ENCODE results near the gene SESN3. TPM values are rescaled to one million over a fixed set of nuclear protein-coding genes. Genes with fewer than 3 reads are reported as not detected.

Gene SESN3
- total and polyA plus RNA-seq, 4 donors: 4.0 to 73.3 (median 20.1) TPM

- DNase-seq (no peak), ATAC-seq (ENCODE audit: insufficient read depth, low FRiP score) (no peak)
- Histone ChIP-seq H3K4me3 (no peak overlapping the region), H3K27me3 (ENCODE audit: control insufficient read depth in 3 of 3, insufficient read depth in 3 of 3, low read length in 2 of 3) (no peaks in the 10 kb centered on the region), H3K36me3 (ENCODE audit: control insufficient read depth in 4 of 4, insufficient read depth in 4 of 4, low read length in 4 of 4) (no peaks in the 10 kb centered on the region), H3K27ac (ENCODE audit: low read depth in 1 of 2, low read length in 1 of 2) (no peak overlapping the region), H3K9me3 (ENCODE audit: control insufficient read depth in 4 of 4, insufficient read depth in 3 of 4, low read length in 3 of 4) (no peaks in the 10 kb centered on the region), H3K9ac (ENCODE audit: insufficient read depth in 1 of 2, low read length in 2 of 2) (no peak overlapping the region), H3K4me1 (ENCODE audit: control insufficient read depth in 5 of 5, insufficient read depth in 5 of 5, low read length in 5 of 5) (peaks cover 0 to 24% (median 7%) of the 10 kb centered on the region in 5 donors)
- 22 to 38% methylated on average over 10 of the region's 10 CpGs for WGBS, 2 donors
- TF ChIP-seq CTCF (IDR thresholded peaks at IDR 0.05; ENCODE audit: control extremely low read depth, extremely low read depth): no peak
Observed at GRCh38 chr11:95152876-95153856, 77.8 kb downstream of the SESN3 start.

- peaks cover 0 to 22% (median 7%) of the 10 kb centered on the region in 5 donors for H3K4me1 ChIP-seq (ENCODE audit: control insufficient read depth in 5 of 5, insufficient read depth in 5 of 5, low read length in 5 of 5)
- H3K4me3 ChIP-seq: peak overlapping the region; percentile 39
- H3K36me3 ChIP-seq (ENCODE audit: control insufficient read depth in 4 of 4, insufficient read depth in 4 of 4, low read length in 4 of 4): no peaks in the 10 kb centered on the region
- DNase-seq (peak; percentile 94 to 96 (median 96)), ATAC-seq (ENCODE audit: insufficient read depth, low FRiP score) (peak; percentile 91)
- peak overlapping the region; percentile 49 to 92 for H3K9ac ChIP-seq (ENCODE audit: insufficient read depth in 1 of 2, low read length in 2 of 2)
- 0% methylated on average over 52 to 55 of the region's 55 CpGs for WGBS, 2 donors
- H3K9me3 ChIP-seq (ENCODE audit: control insufficient read depth in 4 of 4, insufficient read depth in 3 of 4, low read length in 3 of 4): no peaks in the 10 kb centered on the region
- H3K27ac ChIP-seq (ENCODE audit: low read depth in 1 of 2, low read length in 1 of 2): peak overlapping the region; percentile 75 to 94
- H3K27me3 ChIP-seq (ENCODE audit: control insufficient read depth in 3 of 3, insufficient read depth in 3 of 3, low read length in 2 of 3): no peaks in the 10 kb centered on the region
- TF ChIP-seq CTCF (IDR thresholded peaks at IDR 0.05; ENCODE audit: control extremely low read depth, extremely low read depth): peak; percentile 96
Observed at GRCh38 chr11:95150956-95151684, 79.9 kb downstream of the SESN3 start.

- H3K27ac ChIP-seq (ENCODE audit: low read depth in 1 of 2, low read length in 1 of 2): peak overlapping the region; percentile 49 to 94
- no peaks in the 10 kb centered on the region for H3K9me3 ChIP-seq (ENCODE audit: control insufficient read depth in 4 of 4, insufficient read depth in 3 of 4, low read length in 3 of 4)
- H3K4me3 ChIP-seq: no peak overlapping the region
- TF ChIP-seq CTCF (IDR thresholded peaks at IDR 0.05; ENCODE audit: control extremely low read depth, extremely low read depth): no peak
- H3K27me3 ChIP-seq (ENCODE audit: control insufficient read depth in 3 of 3, insufficient read depth in 3 of 3, low read length in 2 of 3): no peaks in the 10 kb centered on the region
- no peaks in the 10 kb centered on the region for H3K36me3 ChIP-seq (ENCODE audit: control insufficient read depth in 4 of 4, insufficient read depth in 4 of 4, low read length in 4 of 4)
- DNase-seq: peak; percentile 46 to 68 (median 64)
- 40 to 42% methylated on average over 23 of the region's 23 CpGs for WGBS, 2 donors
- peaks cover 0 to 18% (median 8%) of the 10 kb centered on the region in 5 donors for H3K4me1 ChIP-seq (ENCODE audit: control insufficient read depth in 5 of 5, insufficient read depth in 5 of 5, low read length in 5 of 5)
- H3K9ac ChIP-seq (ENCODE audit: insufficient read depth in 1 of 2, low read length in 2 of 2): peak overlapping the region in 1 of 2 donors; percentile 24
- no peak for ATAC-seq (ENCODE audit: insufficient read depth, low FRiP score)
Observed at GRCh38 chr11:95149651-95150364, 81.2 kb downstream of the SESN3 start.

Data from lung (tissue), 12 donors.